H9 (cell line): ENCODE results near the gene ZNF446. TPM values are rescaled to one million over a fixed set of nuclear protein-coding genes. Genes with fewer than 3 reads are reported as not detected.
"Not testable (repeated sequence)": the region's sequence is repeated elsewhere in the genome, so short reads cannot be mapped to it uniquely, and the experiment has no call there.

Source experiments
- DNase-seq: peaks from one replicate; pipeline ENCODE4 v3.0.0-alpha.2; 2017
- H2AFZ ChIP-seq: one replicate; pipeline ENCODE4 v1.6.1; 2013; ENCODE audit warnings: mild to moderate bottlenecking, low read length, control low read depth, moderate library complexity
- H2AK5ac ChIP-seq: 2 replicates; pipeline ENCODE4 v1.6.1; 2013; ENCODE audit warnings: low read length, control low read depth, mixed read lengths; ENCODE audit not compliant: insufficient read length
- H2BK120ac ChIP-seq: one replicate; pipeline ENCODE4 v1.6.1; 2013; ENCODE audit warnings: low read depth, mild to moderate bottlenecking, low read length, control low read depth, inconsistent platforms; ENCODE audit not compliant: poor library complexity, severe bottlenecking
- H2BK12ac ChIP-seq: 2 replicates; pipeline ENCODE4 v1.6.1; 2013; ENCODE audit warnings: low read length, control low read depth, mixed read lengths, low read depth; ENCODE audit not compliant: insufficient read length
- H2BK15ac ChIP-seq: 2 replicates; pipeline ENCODE4 v1.6.1; 2013; ENCODE audit warnings: low read depth, low read length, control low read depth
- H2BK20ac ChIP-seq: one replicate; pipeline ENCODE4 v1.6.1; 2013; ENCODE audit warnings: low read depth, mild to moderate bottlenecking, low read length, control low read depth, inconsistent platforms; ENCODE audit not compliant: poor library complexity, severe bottlenecking
- H2BK5ac ChIP-seq: 2 replicates; pipeline ENCODE4 v1.6.1; 2013; ENCODE audit warnings: low read length, control low read depth, mixed read lengths; ENCODE audit not compliant: insufficient read length
- H3K14ac ChIP-seq: 2 replicates; pipeline ENCODE4 v1.6.1; 2013; ENCODE audit warnings: low read length, control low read depth; ENCODE audit not compliant: insufficient read depth
- H3K18ac ChIP-seq: 2 replicates; pipeline ENCODE4 v1.6.1; 2013; ENCODE audit warnings: low read depth, mild to moderate bottlenecking, mixed read lengths, low read length, control low read depth; ENCODE audit not compliant: insufficient read length
- H3K23ac ChIP-seq: 2 replicates; pipeline ENCODE4 v1.6.1; 2013; ENCODE audit warnings: low read length, control low read depth, mixed read lengths, low read depth; ENCODE audit not compliant: insufficient read length
- H3K23me2 ChIP-seq: 2 replicates; pipeline ENCODE4 v1.6.1; 2013; ENCODE audit warnings: low read depth, mild to moderate bottlenecking, mixed read lengths, low read length, control low read depth; ENCODE audit not compliant: insufficient read length, poor library complexity, severe bottlenecking
- H3K27ac ChIP-seq: 2 replicates; pipeline ENCODE4 v1.5.1; 2013; ENCODE audit warnings: low read length, control low read depth, mixed read lengths, low read depth; ENCODE audit not compliant: insufficient read length
- H3K27me3 ChIP-seq: 2 replicates; pipeline ENCODE4 v1.6.1; 2013; ENCODE audit warnings: low read length, control low read depth, inconsistent platforms; ENCODE audit not compliant: insufficient read depth
- H3K4ac ChIP-seq: 2 replicates; pipeline ENCODE4 v1.6.1; 2013; ENCODE audit warnings: low read depth, mild to moderate bottlenecking, control low read depth, inconsistent platforms, low read length, moderate library complexity
- H3K4me1 ChIP-seq: 2 replicates; pipeline ENCODE4 v1.6.1; 2013; ENCODE audit warnings: low read length, control low read depth, inconsistent platforms; ENCODE audit not compliant: insufficient read depth
- H3K4me2 ChIP-seq: 2 replicates; pipeline ENCODE4 v1.6.1; 2013; ENCODE audit warnings: low read length, control low read depth, mixed read lengths; ENCODE audit not compliant: insufficient read length, insufficient read depth
- H3K56ac ChIP-seq: 2 replicates; pipeline ENCODE4 v1.6.1; 2013; ENCODE audit warnings: low read depth, mild to moderate bottlenecking, mixed read lengths, low read length, control low read depth; ENCODE audit not compliant: insufficient read length
- H3K79me1 ChIP-seq: 2 replicates; pipeline ENCODE4 v1.6.1; 2013; ENCODE audit warnings: low read depth, mild to moderate bottlenecking, moderate library complexity, low read length, control low read depth, inconsistent platforms; ENCODE audit not compliant: insufficient read depth, poor library complexity, severe bottlenecking
- H3K79me2 ChIP-seq: 2 replicates; pipeline ENCODE4 v1.6.1; 2013; ENCODE audit warnings: low read length, control low read depth, inconsistent platforms; ENCODE audit not compliant: insufficient read depth
- H3K9ac ChIP-seq: 2 replicates; pipeline ENCODE4 v1.6.1; 2013; ENCODE audit warnings: low read length, control low read depth, mixed read lengths; ENCODE audit not compliant: insufficient read length; ENCODE audit errors: extremely low read depth
- H3K9me3 ChIP-seq: one replicate; pipeline ENCODE4 v1.6.1; 2013; ENCODE audit warnings: low read depth, low read length, inconsistent platforms; ENCODE audit not compliant: control insufficient read depth
- H3T11ph ChIP-seq: one replicate; pipeline ENCODE4 v1.6.1; 2013; ENCODE audit warnings: mild to moderate bottlenecking, low read length, control low read depth, inconsistent platforms
- H4K20me1 ChIP-seq: one replicate; pipeline ENCODE4 v1.6.1; 2013; ENCODE audit not compliant: control insufficient read depth, insufficient read length, insufficient read depth
- H4K5ac ChIP-seq: 2 replicates; pipeline ENCODE4 v1.6.1; 2013; ENCODE audit warnings: low read depth, mild to moderate bottlenecking, mixed read lengths, low read length, control low read depth; ENCODE audit not compliant: insufficient read length
- H4K8ac ChIP-seq: replicated peaks from 2 replicates; pipeline ENCODE4 v1.6.1; 2013; ENCODE audit warnings: low read length, control low read depth, mixed read lengths, low read depth; ENCODE audit not compliant: insufficient read length
- H4K91ac ChIP-seq: 2 replicates; pipeline ENCODE4 v1.6.1; 2013; ENCODE audit warnings: low read depth, mild to moderate bottlenecking, moderate library complexity, mixed read lengths, low read length, control low read depth; ENCODE audit not compliant: insufficient read length
- H3K27ac Mint-ChIP-seq, 3 experiments: 2 replicates in 2 of 3; 3 replicates in 1 of 3; pipeline ENCODE4 v1.8.0; 2020 to 2021; ENCODE audit warnings: mixed read lengths in 3 of 3, mild to moderate bottlenecking in 1 of 3, moderate library complexity in 1 of 3
- H3K27me3 Mint-ChIP-seq: 2 replicates; pipeline ENCODE4 v1.8.0; 2021; ENCODE audit warnings: low read depth, mild to moderate bottlenecking, moderate library complexity, mixed read lengths
- H3K36me3 Mint-ChIP-seq, 3 experiments: 2 replicates in 2 of 3; 3 replicates in 1 of 3; pipeline ENCODE4 v1.8.0; 2020 to 2021; ENCODE audit warnings: low read depth in 3 of 3, mixed read lengths in 3 of 3; ENCODE audit not compliant: insufficient read depth in 1 of 3
- H3K4me1 Mint-ChIP-seq, 2 experiments: 2 replicates each; pipeline ENCODE4 v1.8.0; 2020; ENCODE audit warnings: mixed read lengths in 2 of 2
- H3K4me3 Mint-ChIP-seq, 2 experiments: 2 replicates in 1 of 2; 3 replicates in 1 of 2; pipeline ENCODE4 v1.8.0; 2020 to 2021; ENCODE audit warnings: mild to moderate bottlenecking in 2 of 2, mixed read lengths in 2 of 2, moderate library complexity in 1 of 2
- H3K9me3 Mint-ChIP-seq, 2 experiments: 2 replicates in 1 of 2; 3 replicates in 1 of 2; pipeline ENCODE4 v1.8.0; 2020; ENCODE audit warnings: mild to moderate bottlenecking in 2 of 2, mixed read lengths in 2 of 2, moderate library complexity in 1 of 2
- WGBS: extraction: QIAGEN DNeasy Blood & Tissue Kit; methylation state at CpG from one replicate; pipeline ENCODE4 v1.1.7; 2013; ENCODE audit warnings: missing lambda C conversion rate, low lambda C conversion rate, mixed read lengths; ENCODE audit not compliant: insufficient read length; ENCODE audit errors: extremely low coverage; 5-methylcytosine and 5-hydroxymethylcytosine counted together
- total RNA-seq: library from RNA; stranded (reverse); gene quantifications from 2 replicates; pipeline ENCODE4 v1.2.1, GENCODE V29; 2021
- TF ChIP-seq, protein P1 (sequence below): fragments of 200-600 bp; sonication (generic); conservative IDR thresholded peaks from 3 replicates; pipeline ENCODE4 v1.8.0; 2021; ENCODE audit warnings: antibody characterized with exemption, mild to moderate bottlenecking

ZNF446 gene
- total RNA-seq, 1 experiment from 2014 or later, result 7.6 TPM

DNA sequence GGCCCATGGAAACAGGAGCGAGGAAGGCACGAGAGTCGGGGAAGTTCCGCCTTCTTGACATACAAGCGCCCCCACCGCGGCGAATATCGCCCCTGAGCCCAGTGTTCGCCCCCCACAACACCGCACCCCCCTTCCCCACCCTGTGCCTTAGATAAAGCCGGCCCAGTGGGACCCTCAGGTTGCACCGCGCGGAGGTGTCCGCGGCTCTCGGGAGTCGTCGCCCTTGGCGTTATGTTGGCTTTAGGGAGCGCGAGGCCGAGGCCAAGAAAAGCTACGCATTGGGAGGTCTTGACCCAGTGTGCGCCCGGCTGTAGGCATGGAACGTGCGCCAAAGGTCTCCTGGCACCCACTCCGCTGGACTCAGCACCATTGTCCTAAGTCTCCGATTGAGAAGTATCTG is 35.6 kb upstream of the ZNF446 start:
- peak overlapping the region; percentile 9 for H3K18ac ChIP-seq
- H3T11ph ChIP-seq, result no peak overlapping the region
- no peak overlapping the region for H2BK5ac ChIP-seq
- H4K91ac ChIP-seq, result no peak overlapping the region
- H2BK12ac ChIP-seq, result no peak overlapping the region
- H3K56ac ChIP-seq, result no peak overlapping the region
- H2AK5ac ChIP-seq, result no peak overlapping the region
- H3K9me3 ChIP-seq, result peaks cover 6% of the 10 kb centered on the region
- peak overlapping the region; percentile 70 for H3K4me2 ChIP-seq
- DNase-seq, result no peak
- WGBS, result no CpG with 5 or more reads among the region's 31 CpGs
- no peak overlapping the region for H3K23ac ChIP-seq
- TF ChIP-seq, protein P1, sequence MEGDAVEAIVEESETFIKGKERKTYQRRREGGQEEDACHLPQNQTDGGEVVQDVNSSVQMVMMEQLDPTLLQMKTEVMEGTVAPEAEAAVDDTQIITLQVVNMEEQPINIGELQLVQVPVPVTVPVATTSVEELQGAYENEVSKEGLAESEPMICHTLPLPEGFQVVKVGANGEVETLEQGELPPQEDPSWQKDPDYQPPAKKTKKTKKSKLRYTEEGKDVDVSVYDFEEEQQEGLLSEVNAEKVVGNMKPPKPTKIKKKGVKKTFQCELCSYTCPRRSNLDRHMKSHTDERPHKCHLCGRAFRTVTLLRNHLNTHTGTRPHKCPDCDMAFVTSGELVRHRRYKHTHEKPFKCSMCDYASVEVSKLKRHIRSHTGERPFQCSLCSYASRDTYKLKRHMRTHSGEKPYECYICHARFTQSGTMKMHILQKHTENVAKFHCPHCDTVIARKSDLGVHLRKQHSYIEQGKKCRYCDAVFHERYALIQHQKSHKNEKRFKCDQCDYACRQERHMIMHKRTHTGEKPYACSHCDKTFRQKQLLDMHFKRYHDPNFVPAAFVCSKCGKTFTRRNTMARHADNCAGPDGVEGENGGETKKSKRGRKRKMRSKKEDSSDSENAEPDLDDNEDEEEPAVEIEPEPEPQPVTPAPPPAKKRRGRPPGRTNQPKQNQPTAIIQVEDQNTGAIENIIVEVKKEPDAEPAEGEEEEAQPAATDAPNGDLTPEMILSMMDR, result no peak
- no peaks in the 10 kb centered on the region for H3K79me1 ChIP-seq
- H3K79me2 ChIP-seq, result no peaks in the 10 kb centered on the region
- no peak overlapping the region for H2BK20ac ChIP-seq
- H2BK15ac ChIP-seq, result no peak overlapping the region
- peak overlapping the region in 1 of 3 experiments; percentile 68; a peak in 2 of 7 replicates for H3K27ac Mint-ChIP-seq
- H3K14ac ChIP-seq, result no peak overlapping the region
- H3K4me1 Mint-ChIP-seq, result peaks cover 0 to 11% of the 10 kb centered on the region in 2 experiments; a peak in 2 of 4 replicates
- H3K27me3 Mint-ChIP-seq, result peaks cover 53% of the 10 kb centered on the region
- no peak overlapping the region for H3K4ac ChIP-seq
- H2AFZ ChIP-seq, result no peak overlapping the region
- H4K20me1 ChIP-seq, result no peaks in the 10 kb centered on the region
- H4K5ac ChIP-seq, result no peak overlapping the region
- H3K36me3 Mint-ChIP-seq, result peaks cover 3 to 46% (median 42%) of the 10 kb centered on the region in 3 experiments
- H3K27ac ChIP-seq, result no peak overlapping the region
- H3K9ac ChIP-seq, result no peak overlapping the region
- H3K27me3 ChIP-seq, result no peaks in the 10 kb centered on the region; the same call in 1 of the 2 replicates
- H3K4me3 Mint-ChIP-seq, result peak overlapping the region; percentile 48 to 87
- peaks cover 3% of the 10 kb centered on the region for H3K4me1 ChIP-seq
- peaks cover 12% of the 10 kb centered on the region for H3K23me2 ChIP-seq
- peaks cover 56 to 62% of the 10 kb centered on the region in 2 experiments for H3K9me3 Mint-ChIP-seq
- H4K8ac ChIP-seq, result no peak overlapping the region
- H2BK120ac ChIP-seq, result no peak overlapping the region

DNA sequence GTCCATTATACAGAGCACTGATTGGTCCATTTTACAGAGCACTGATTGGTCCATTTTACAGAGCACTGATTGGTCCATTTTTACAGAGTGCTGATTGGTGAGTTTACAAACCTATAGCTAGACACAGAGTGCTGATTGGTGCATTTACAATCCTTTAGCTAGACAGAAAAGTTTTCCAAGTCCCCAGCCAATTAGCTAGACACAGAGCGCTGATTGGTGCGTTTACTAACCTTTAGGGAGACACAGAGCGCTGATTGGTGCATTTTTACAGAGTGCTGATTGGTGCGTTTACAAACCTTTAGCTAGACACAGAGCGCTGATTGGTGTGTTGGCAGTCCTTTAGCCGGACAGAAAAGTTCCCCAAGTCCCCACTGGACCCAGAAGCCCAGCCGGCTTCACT is 33.2 kb upstream of the ZNF446 start:
- H3K9me3 Mint-ChIP-seq, result peaks cover 41 to 53% of the 10 kb centered on the region in 2 experiments
- H3K27me3 Mint-ChIP-seq, result peaks cover 56% of the 10 kb centered on the region
- not testable (repeated sequence) for H3K4me3 Mint-ChIP-seq, H4K5ac ChIP-seq, H3T11ph ChIP-seq, H4K8ac ChIP-seq, H3K9me3 ChIP-seq, H2BK15ac ChIP-seq, H3K18ac ChIP-seq, H2BK20ac ChIP-seq, H3K9ac ChIP-seq, H3K27ac ChIP-seq, H3K79me1 ChIP-seq, H2BK120ac ChIP-seq, H2AFZ ChIP-seq, H3K4ac ChIP-seq, H3K23ac ChIP-seq, H3K4me1 ChIP-seq, H2BK12ac ChIP-seq, H3K27me3 ChIP-seq, H2BK5ac ChIP-seq, H4K91ac ChIP-seq, H3K79me2 ChIP-seq, DNase-seq, H3K27ac Mint-ChIP-seq, H2AK5ac ChIP-seq, H4K20me1 ChIP-seq, H3K56ac ChIP-seq, H3K4me2 ChIP-seq, H3K14ac ChIP-seq
- H3K36me3 Mint-ChIP-seq, result peaks cover 6 to 22% (median 21%) of the 10 kb centered on the region in 3 experiments; a peak in 6 of 7 replicates
- WGBS, result no CpG with 5 or more reads among the region's 7 CpGs
- peaks cover 12% of the 10 kb centered on the region for H3K23me2 ChIP-seq
- peaks cover 0 to 11% of the 10 kb centered on the region in 2 experiments; a peak in 2 of 4 replicates for H3K4me1 Mint-ChIP-seq
